ENCODE data around the gene MPPED1. TPM values are rescaled to one million over a fixed set of nuclear protein-coding genes. Genes with fewer than 3 reads are reported as not detected.
A peak's percentile ranks its signal among the peaks of the same experiment; 100 is the strongest.

MPPED1 gene
- total and polyA plus RNA-seq, 9 donors, result 0.21 to 4.5 (median 0.52) TPM

DNA sequence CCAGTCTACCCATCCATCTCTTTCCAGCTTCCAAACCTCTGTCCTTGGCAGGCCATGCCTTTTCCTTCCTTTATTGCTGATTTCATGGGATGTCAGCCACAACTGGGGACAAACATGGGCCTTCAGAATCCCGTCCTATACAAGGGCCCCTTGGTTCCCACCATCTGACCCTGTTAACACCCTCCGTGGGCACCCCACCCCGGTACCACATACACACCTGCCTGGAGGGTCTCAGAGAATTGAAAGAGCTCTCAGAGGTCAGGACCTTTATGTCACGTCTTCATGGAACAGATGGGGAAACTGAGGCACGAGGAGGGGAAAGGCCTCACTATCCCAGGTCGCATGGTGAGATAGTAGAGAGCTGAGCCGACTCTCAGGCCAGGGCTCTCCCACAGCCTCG, 53.0 kb downstream of the MPPED1 start:
- H3K27ac ChIP-seq (ENCODE audit: low read length), result no peak overlapping the region
- no peak for DNase-seq
- H3K27me3 ChIP-seq (ENCODE audit: control insufficient read depth, insufficient read depth, low read length), result peaks cover 31% of the 10 kb centered on the region
- H3K9me3 ChIP-seq (replicated peaks; ENCODE audit: control insufficient read depth, low read depth, low read length), result peaks cover 7% of the 10 kb centered on the region
- no peak overlapping the region for H3K4me3 ChIP-seq (ENCODE audit: low read length)
- 82% methylated on average over 6 of the region's 8 CpGs for WGBS (ENCODE audit: insufficient coverage)
- no peaks in the 10 kb centered on the region for H3K36me3 ChIP-seq (ENCODE audit: control insufficient read depth, insufficient read depth, low read length)
- H3K4me1 ChIP-seq (ENCODE audit: control insufficient read depth, insufficient read depth, low read length), result peaks cover 18% of the 10 kb centered on the region

GRCh38 chr22:43465291-43466015, 53.6 kb downstream of the MPPED1 start:
- 85% methylated on average over 21 of the region's 23 CpGs for WGBS (ENCODE audit: insufficient coverage)
- H3K36me3 ChIP-seq (ENCODE audit: control insufficient read depth, insufficient read depth, low read length), result no peaks in the 10 kb centered on the region
- no peak overlapping the region for H3K27ac ChIP-seq (ENCODE audit: low read length)
- peaks cover 7% of the 10 kb centered on the region for H3K9me3 ChIP-seq (replicated peaks; ENCODE audit: control insufficient read depth, low read depth, low read length)
- H3K27me3 ChIP-seq (ENCODE audit: control insufficient read depth, insufficient read depth, low read length), result peaks cover 31% of the 10 kb centered on the region
- H3K4me3 ChIP-seq (ENCODE audit: low read length), result no peak overlapping the region
- H3K4me1 ChIP-seq (ENCODE audit: control insufficient read depth, insufficient read depth, low read length), result peaks cover 18% of the 10 kb centered on the region
- DNase-seq, result no peak

- no peaks in the 10 kb centered on the region for H3K36me3 ChIP-seq (ENCODE audit: control insufficient read depth, insufficient read depth, low read length)
- peaks cover 18% of the 10 kb centered on the region for H3K4me1 ChIP-seq (ENCODE audit: control insufficient read depth, insufficient read depth, low read length)
- H3K9me3 ChIP-seq (replicated peaks; ENCODE audit: control insufficient read depth, low read depth, low read length), result peaks cover 3% of the 10 kb centered on the region
- no peak overlapping the region for H3K4me3 ChIP-seq (ENCODE audit: low read length)
- 67% methylated on average over 7 of the region's 7 CpGs for WGBS (ENCODE audit: insufficient coverage)
- no peak overlapping the region for H3K27ac ChIP-seq (ENCODE audit: low read length)
- H3K27me3 ChIP-seq (ENCODE audit: control insufficient read depth, insufficient read depth, low read length), result peaks cover 33% of the 10 kb centered on the region
- DNase-seq, result no peak
Measured at GRCh38 chr22:43466710-43467109, 54.9 kb downstream of the MPPED1 start.

GRCh38 chr22:43467216-43467940, 55.6 kb downstream of the MPPED1 start:
- H3K27ac ChIP-seq (ENCODE audit: low read length), result no peak overlapping the region
- H3K9me3 ChIP-seq (replicated peaks; ENCODE audit: control insufficient read depth, low read depth, low read length), result peaks cover 3% of the 10 kb centered on the region
- H3K4me1 ChIP-seq (ENCODE audit: control insufficient read depth, insufficient read depth, low read length), result peaks cover 18% of the 10 kb centered on the region
- no peaks in the 10 kb centered on the region for H3K36me3 ChIP-seq (ENCODE audit: control insufficient read depth, insufficient read depth, low read length)
- H3K27me3 ChIP-seq (ENCODE audit: control insufficient read depth, insufficient read depth, low read length), result peaks cover 33% of the 10 kb centered on the region
- DNase-seq, result peak; percentile 87
- 51% methylated on average over 18 of the region's 21 CpGs for WGBS (ENCODE audit: insufficient coverage)
- H3K4me3 ChIP-seq (ENCODE audit: low read length), result no peak overlapping the region

- WGBS (ENCODE audit: insufficient coverage), result 94% methylated on average over 3 of the region's 3 CpGs
- H3K36me3 ChIP-seq (ENCODE audit: control insufficient read depth, insufficient read depth, low read length), result no peaks in the 10 kb centered on the region
- H3K4me3 ChIP-seq (ENCODE audit: low read length), result no peak overlapping the region
- no peak overlapping the region for H3K27ac ChIP-seq (ENCODE audit: low read length)
- DNase-seq, result no peak
- no peaks in the 10 kb centered on the region for H3K9me3 ChIP-seq (replicated peaks; ENCODE audit: control insufficient read depth, low read depth, low read length)
- H3K27me3 ChIP-seq (ENCODE audit: control insufficient read depth, insufficient read depth, low read length), result peaks cover 37% of the 10 kb centered on the region
- H3K4me1 ChIP-seq (ENCODE audit: control insufficient read depth, insufficient read depth, low read length), result peaks cover 18% of the 10 kb centered on the region
Measured at GRCh38 chr22:43470253-43470652, 58.4 kb downstream of the MPPED1 start.

DNA sequence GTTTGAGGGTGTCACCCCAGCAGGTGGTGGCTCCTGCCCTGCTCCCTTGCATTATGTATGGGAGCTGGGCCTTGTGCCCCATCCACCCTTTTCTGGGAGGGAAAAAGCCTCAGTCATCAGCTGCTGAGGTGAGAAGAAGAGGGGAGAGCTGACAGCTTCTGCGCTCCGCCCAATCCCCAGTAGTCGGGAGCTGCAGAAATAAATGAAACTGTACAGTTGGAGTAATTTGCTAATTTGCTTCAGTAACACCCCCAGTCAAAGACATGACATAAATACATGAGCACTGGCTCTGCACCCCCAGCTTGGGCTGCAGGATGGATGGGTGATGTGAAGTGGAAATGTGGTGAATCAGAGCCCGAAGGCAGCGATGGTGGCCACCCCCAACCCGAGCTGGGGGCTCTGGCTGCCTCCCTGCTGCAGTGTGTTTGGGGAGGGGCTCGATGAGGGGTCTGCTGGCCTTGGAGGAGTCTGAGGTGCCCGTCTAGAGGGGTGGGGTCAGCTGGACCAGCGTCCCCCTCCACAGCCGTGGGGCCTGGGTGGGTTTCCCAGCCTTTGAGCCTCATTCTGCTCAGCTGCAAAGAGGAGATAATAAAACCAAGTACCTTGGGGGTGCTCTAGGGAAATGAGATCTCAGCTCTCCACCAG, 59.2 kb downstream of the MPPED1 start:
- Histone ChIP-seq H3K27ac (ENCODE audit: low read length) (no peak overlapping the region), H3K27me3 (ENCODE audit: control insufficient read depth, insufficient read depth, low read length) (peaks cover 33% of the 10 kb centered on the region), H3K9me3 (replicated peaks; ENCODE audit: control insufficient read depth, low read depth, low read length) (no peaks in the 10 kb centered on the region), H3K36me3 (ENCODE audit: control insufficient read depth, insufficient read depth, low read length) (no peaks in the 10 kb centered on the region), H3K4me3 (ENCODE audit: low read length) (no peak overlapping the region), H3K4me1 (ENCODE audit: control insufficient read depth, insufficient read depth, low read length) (peaks cover 18% of the 10 kb centered on the region)
- no peak for DNase-seq
- 74% methylated on average over 4 of the region's 10 CpGs for WGBS (ENCODE audit: insufficient coverage)

DNA sequence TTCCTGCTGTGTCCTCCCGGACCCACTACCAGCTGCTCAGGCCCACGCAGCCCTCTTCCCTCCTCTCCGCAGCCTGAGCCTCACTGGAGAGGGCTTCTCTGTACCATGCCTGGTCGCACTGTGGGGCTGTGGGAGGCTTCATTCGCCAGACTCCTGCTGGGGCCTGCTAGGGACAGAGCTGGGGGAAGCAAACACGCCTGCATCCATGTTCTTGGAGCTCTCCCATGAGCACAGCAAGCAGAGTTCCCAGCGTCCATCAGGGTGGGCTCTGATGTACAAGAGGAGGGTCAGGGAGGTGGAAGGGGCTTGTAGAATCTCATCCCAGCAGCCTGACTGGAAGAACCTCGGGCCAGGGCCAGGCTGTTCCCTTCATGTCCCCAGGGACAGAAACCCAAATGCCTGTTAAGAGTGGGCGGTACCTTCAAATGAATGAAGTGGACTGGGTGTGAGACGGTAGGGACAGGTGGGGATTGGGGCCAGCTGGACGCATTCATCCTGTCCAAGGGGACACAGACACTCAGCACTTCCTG, 59.9 kb downstream of the MPPED1 start:
- DNase-seq, result no peak
- H3K9me3 ChIP-seq (replicated peaks; ENCODE audit: control insufficient read depth, low read depth, low read length), result no peaks in the 10 kb centered on the region
- H3K4me3 ChIP-seq (ENCODE audit: low read length), result no peak overlapping the region
- no peaks in the 10 kb centered on the region for H3K36me3 ChIP-seq (ENCODE audit: control insufficient read depth, insufficient read depth, low read length)
- H3K27me3 ChIP-seq (ENCODE audit: control insufficient read depth, insufficient read depth, low read length), result peaks cover 28% of the 10 kb centered on the region
- WGBS (ENCODE audit: insufficient coverage), result 60% methylated on average over 7 of the region's 11 CpGs
- H3K4me1 ChIP-seq (ENCODE audit: control insufficient read depth, insufficient read depth, low read length), result peaks cover 15% of the 10 kb centered on the region
- no peak overlapping the region for H3K27ac ChIP-seq (ENCODE audit: low read length)

GRCh38 chr22:43473031-43473430, 61.2 kb downstream of the MPPED1 start:
- Histone ChIP-seq H3K4me3 (ENCODE audit: low read length) (no peak overlapping the region), H3K27me3 (ENCODE audit: control insufficient read depth, insufficient read depth, low read length) (peaks cover 19% of the 10 kb centered on the region), H3K27ac (ENCODE audit: low read length) (no peak overlapping the region), H3K4me1 (ENCODE audit: control insufficient read depth, insufficient read depth, low read length) (peaks cover 4% of the 10 kb centered on the region), H3K9me3 (replicated peaks; ENCODE audit: control insufficient read depth, low read depth, low read length) (no peaks in the 10 kb centered on the region), H3K36me3 (ENCODE audit: control insufficient read depth, insufficient read depth, low read length) (no peaks in the 10 kb centered on the region)
- DNase-seq, result no peak
- 58% methylated on average over 7 of the region's 8 CpGs for WGBS (ENCODE audit: insufficient coverage)

DNA sequence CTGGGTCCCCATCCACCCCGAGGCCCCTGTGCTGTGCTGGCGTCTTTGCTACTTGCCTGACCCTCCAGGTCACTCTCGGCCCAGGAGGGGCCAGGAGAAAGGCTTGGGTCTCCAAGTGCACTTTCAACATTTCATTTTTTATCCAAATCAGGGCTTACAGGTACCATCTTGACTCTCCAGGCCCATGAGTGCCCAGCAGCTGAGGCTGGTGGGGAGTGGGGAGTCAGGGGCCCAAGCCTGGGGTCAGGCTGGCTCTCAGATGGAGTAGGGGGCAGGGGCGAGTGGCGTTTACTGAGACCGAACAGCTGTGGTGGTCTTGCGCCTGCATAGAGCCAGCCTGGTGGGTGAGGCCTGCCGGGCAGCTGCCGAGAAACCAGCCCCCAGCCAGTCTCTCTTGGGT, 61.6 kb downstream of the MPPED1 start:
- WGBS (ENCODE audit: insufficient coverage), result 82% methylated on average over 9 of the region's 9 CpGs
- Histone ChIP-seq H3K27ac (ENCODE audit: low read length) (no peak overlapping the region), H3K36me3 (ENCODE audit: control insufficient read depth, insufficient read depth, low read length) (no peaks in the 10 kb centered on the region), H3K27me3 (ENCODE audit: control insufficient read depth, insufficient read depth, low read length) (peaks cover 15% of the 10 kb centered on the region), H3K9me3 (replicated peaks; ENCODE audit: control insufficient read depth, low read depth, low read length) (no peaks in the 10 kb centered on the region), H3K4me3 (ENCODE audit: low read length) (no peak overlapping the region), H3K4me1 (ENCODE audit: control insufficient read depth, insufficient read depth, low read length) (no peaks in the 10 kb centered on the region)
- DNase-seq, result no peak
